ENCODE data around the gene SLC8A1.

The SLC8A1 gene

DNA sequence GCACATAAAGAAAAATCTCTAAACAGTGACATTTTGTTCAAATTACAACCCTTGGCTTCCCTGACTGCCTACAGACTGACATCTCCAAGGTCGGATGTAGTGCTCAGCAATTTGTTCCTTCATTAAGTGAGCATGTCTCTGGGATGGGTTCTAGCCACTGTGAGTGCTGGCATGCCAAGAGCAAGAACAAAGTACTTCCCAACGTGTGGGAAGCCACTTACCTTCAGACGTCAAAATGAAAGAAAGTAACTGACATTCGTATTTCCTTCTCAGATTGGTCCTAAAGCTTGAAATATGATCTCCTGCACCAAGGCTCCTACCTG lies 193.8 kb downstream of the SLC8A1 start:
- Histone ChIP-seq H3K4me1 (ENCODE audit: control insufficient read depth, insufficient read depth, low read length, poor library complexity, severe bottlenecking) (no peaks in the 10 kb centered on the region), H3K4me3 (ENCODE audit: insufficient read depth, low read depth, low read length, poor library complexity, severe bottlenecking) (no peak overlapping the region), H3K27ac (ENCODE audit: insufficient read depth, low read length, poor library complexity, severe bottlenecking) (no peak overlapping the region), H3K9me3 (ENCODE audit: control insufficient read depth, low read length) (no peaks in the 10 kb centered on the region), H3K27me3 (replicated peaks; ENCODE audit: control insufficient read depth, insufficient read depth, low read length, poor library complexity, severe bottlenecking) (no peaks in the 10 kb centered on the region), H3K36me3 (ENCODE audit: control insufficient read depth, insufficient read depth, low read length) (no peaks in the 10 kb centered on the region)
- no peak for DNase-seq

DNA sequence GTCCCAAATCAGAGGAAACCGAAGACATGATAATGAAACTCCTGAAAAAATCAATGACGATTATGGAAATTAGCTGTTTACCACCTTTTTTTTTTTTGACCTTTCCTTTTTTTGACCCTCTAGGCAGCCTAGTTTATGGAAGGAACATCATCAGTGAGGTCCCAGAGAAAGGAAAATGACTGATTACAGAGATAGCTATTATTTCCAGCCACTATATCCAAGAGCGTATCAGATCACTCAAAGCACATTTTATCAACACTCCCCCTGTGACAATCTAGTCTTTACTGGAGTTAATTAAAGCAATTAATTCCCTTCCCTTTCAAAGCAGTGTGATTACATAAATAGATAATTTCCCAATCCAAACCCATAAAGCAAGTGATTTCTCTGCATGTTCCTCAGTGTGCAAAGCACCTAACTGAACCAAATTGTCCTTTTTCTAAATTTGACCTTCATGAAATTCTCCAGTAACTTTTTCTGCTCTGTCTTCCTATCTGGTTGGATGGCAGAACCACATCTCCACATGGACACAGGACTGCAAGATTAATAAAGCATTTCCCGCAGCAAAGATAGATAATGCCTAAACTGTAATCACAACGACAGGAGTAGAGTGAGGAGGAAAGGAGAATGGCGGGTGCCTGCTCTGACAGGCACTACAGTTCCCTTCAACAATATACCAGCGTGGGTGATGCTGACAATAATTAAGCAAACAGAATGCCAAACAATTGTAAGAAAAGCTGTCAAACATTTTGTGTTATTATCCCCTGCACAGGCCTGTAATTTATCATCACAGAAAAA lies 194.4 kb downstream of the SLC8A1 start:
- Histone ChIP-seq H3K27me3 (replicated peaks; ENCODE audit: control insufficient read depth, insufficient read depth, low read length, poor library complexity, severe bottlenecking) (no peaks in the 10 kb centered on the region), H3K9me3 (ENCODE audit: control insufficient read depth, low read length) (no peaks in the 10 kb centered on the region), H3K36me3 (ENCODE audit: control insufficient read depth, insufficient read depth, low read length) (no peaks in the 10 kb centered on the region), H3K27ac (ENCODE audit: insufficient read depth, low read length, poor library complexity, severe bottlenecking) (no peak overlapping the region), H3K4me3 (ENCODE audit: insufficient read depth, low read depth, low read length, poor library complexity, severe bottlenecking) (no peak overlapping the region), H3K4me1 (ENCODE audit: control insufficient read depth, insufficient read depth, low read length, poor library complexity, severe bottlenecking) (no peaks in the 10 kb centered on the region)
- DNase-seq, result no peak

DNA sequence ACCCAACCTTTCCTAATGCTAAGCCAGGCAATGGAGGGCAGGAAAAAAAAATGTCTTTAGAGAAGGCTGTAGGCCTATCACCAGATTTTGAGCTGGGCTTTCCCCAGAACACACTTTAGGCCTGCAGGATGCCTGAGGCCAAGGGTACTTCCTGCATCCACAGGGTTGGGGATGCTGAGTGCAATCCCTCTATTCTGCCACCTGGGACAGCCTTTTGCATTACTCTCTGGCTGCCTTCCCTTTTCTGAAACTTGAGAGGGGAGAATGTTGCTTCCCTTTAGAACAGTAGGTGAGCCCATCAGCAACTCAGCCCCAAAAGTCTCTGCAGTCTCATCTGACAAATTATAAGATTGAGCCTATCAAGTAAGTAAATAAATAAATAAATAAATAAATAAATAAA lies 195.2 kb downstream of the SLC8A1 start:
- Histone ChIP-seq H3K27me3 (replicated peaks; ENCODE audit: control insufficient read depth, insufficient read depth, low read length, poor library complexity, severe bottlenecking) (no peaks in the 10 kb centered on the region), H3K4me1 (ENCODE audit: control insufficient read depth, insufficient read depth, low read length, poor library complexity, severe bottlenecking) (no peaks in the 10 kb centered on the region), H3K9me3 (ENCODE audit: control insufficient read depth, low read length) (no peaks in the 10 kb centered on the region), H3K27ac (ENCODE audit: insufficient read depth, low read length, poor library complexity, severe bottlenecking) (no peak overlapping the region), H3K36me3 (ENCODE audit: control insufficient read depth, insufficient read depth, low read length) (no peaks in the 10 kb centered on the region), H3K4me3 (ENCODE audit: insufficient read depth, low read depth, low read length, poor library complexity, severe bottlenecking) (no peak overlapping the region)
- DNase-seq, result no peak

DNA sequence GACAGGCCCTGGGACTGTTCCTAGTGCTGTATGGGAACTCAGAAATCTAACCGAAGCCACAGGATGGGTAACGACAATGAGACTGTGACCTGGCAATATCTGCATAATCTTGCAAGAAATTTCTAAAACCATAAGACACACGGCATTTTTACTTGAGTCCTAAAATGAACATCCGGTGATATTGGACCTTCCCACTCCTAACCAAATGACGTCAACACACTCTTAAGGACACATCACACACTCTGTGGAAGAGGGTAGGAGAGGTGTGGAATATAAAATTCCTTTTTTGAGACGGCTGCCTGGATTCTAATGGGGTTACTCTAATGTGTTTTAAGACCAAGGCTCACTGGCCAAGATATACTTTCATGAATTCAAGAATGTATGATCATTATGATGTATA lies 195.9 kb downstream of the SLC8A1 start:
- no peak for DNase-seq
- Histone ChIP-seq H3K4me3 (ENCODE audit: insufficient read depth, low read depth, low read length, poor library complexity, severe bottlenecking) (no peak overlapping the region), H3K36me3 (ENCODE audit: control insufficient read depth, insufficient read depth, low read length) (no peaks in the 10 kb centered on the region), H3K27me3 (replicated peaks; ENCODE audit: control insufficient read depth, insufficient read depth, low read length, poor library complexity, severe bottlenecking) (no peaks in the 10 kb centered on the region), H3K4me1 (ENCODE audit: control insufficient read depth, insufficient read depth, low read length, poor library complexity, severe bottlenecking) (no peaks in the 10 kb centered on the region), H3K27ac (ENCODE audit: insufficient read depth, low read length, poor library complexity, severe bottlenecking) (no peak overlapping the region), H3K9me3 (ENCODE audit: control insufficient read depth, low read length) (no peaks in the 10 kb centered on the region)

DNA sequence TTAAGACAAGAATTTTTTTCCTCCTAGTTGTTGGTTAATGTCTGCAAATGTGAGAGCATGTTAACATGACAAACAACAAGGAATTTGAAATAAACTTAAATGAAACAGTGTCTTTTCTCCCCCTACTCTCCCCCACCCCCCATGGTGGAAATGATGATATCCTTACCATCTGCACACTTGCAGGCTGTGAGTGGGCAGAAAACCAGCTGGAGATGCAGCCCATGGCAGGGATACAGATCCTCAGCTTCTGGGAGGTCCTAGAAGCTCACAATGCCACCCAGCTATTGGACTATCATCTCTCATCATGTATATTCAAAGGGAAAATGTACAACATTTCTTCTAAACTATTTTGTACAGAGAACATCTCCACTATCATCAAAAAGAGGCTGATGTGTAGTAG lies 196.8 kb downstream of the SLC8A1 start:
- Histone ChIP-seq H3K9me3 (ENCODE audit: control insufficient read depth, low read length) (no peaks in the 10 kb centered on the region), H3K4me1 (ENCODE audit: control insufficient read depth, insufficient read depth, low read length, poor library complexity, severe bottlenecking) (no peaks in the 10 kb centered on the region), H3K4me3 (ENCODE audit: insufficient read depth, low read depth, low read length, poor library complexity, severe bottlenecking) (no peak overlapping the region), H3K36me3 (ENCODE audit: control insufficient read depth, insufficient read depth, low read length) (no peaks in the 10 kb centered on the region), H3K27me3 (replicated peaks; ENCODE audit: control insufficient read depth, insufficient read depth, low read length, poor library complexity, severe bottlenecking) (no peaks in the 10 kb centered on the region), H3K27ac (ENCODE audit: insufficient read depth, low read length, poor library complexity, severe bottlenecking) (no peak overlapping the region)
- DNase-seq, result no peak

DNA sequence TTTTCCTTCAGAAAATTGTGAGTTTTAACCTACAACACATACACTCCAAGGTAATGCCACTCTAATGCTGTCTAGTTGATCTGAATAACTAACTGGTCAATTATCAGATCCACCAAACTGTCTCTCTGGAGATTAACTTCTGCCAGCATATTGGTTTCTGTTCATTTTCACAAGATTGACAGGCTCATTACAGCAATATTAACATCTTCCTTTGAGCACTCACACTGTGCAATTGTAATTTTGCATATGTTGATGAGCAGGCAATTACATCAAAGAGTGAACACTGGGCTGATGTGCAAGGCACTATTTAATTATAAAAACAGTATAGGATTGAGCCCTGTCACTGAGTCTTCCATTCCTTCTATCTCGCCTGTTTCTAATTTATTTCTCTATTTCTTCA lies 197.3 kb downstream of the SLC8A1 start:
- DNase-seq, result no peak
- Histone ChIP-seq H3K9me3 (ENCODE audit: control insufficient read depth, low read length) (no peaks in the 10 kb centered on the region), H3K4me3 (ENCODE audit: insufficient read depth, low read depth, low read length, poor library complexity, severe bottlenecking) (no peak overlapping the region), H3K36me3 (ENCODE audit: control insufficient read depth, insufficient read depth, low read length) (no peaks in the 10 kb centered on the region), H3K27me3 (replicated peaks; ENCODE audit: control insufficient read depth, insufficient read depth, low read length, poor library complexity, severe bottlenecking) (no peaks in the 10 kb centered on the region), H3K4me1 (ENCODE audit: control insufficient read depth, insufficient read depth, low read length, poor library complexity, severe bottlenecking) (no peaks in the 10 kb centered on the region), H3K27ac (ENCODE audit: insufficient read depth, low read length, poor library complexity, severe bottlenecking) (no peak overlapping the region)

DNA sequence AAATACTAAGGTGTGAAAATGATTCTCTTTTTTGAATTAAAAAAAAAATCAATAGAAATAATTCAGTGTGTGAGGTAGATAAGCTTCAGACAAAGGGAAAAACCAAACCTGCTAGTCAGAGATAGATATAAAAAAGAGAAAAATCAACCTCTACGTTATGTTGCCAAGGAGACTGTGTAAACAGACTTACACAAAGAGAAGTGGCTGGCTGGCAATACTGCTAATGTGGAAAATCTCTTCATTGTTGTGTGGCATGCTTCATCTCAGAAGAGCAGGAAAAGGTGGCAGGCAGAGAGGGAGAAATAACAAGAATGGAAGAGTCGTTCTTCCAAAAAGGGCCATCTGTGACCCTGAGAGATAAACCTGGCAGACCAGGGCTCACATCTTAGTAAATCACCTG lies 200.8 kb downstream of the SLC8A1 start:
- Histone ChIP-seq H3K9me3 (ENCODE audit: control insufficient read depth, low read length) (no peaks in the 10 kb centered on the region), H3K27ac (ENCODE audit: insufficient read depth, low read length, poor library complexity, severe bottlenecking) (no peak overlapping the region), H3K4me1 (ENCODE audit: control insufficient read depth, insufficient read depth, low read length, poor library complexity, severe bottlenecking) (no peaks in the 10 kb centered on the region), H3K4me3 (ENCODE audit: insufficient read depth, low read depth, low read length, poor library complexity, severe bottlenecking) (no peak overlapping the region), H3K36me3 (ENCODE audit: control insufficient read depth, insufficient read depth, low read length) (no peaks in the 10 kb centered on the region), H3K27me3 (replicated peaks; ENCODE audit: control insufficient read depth, insufficient read depth, low read length, poor library complexity, severe bottlenecking) (no peaks in the 10 kb centered on the region)
- no peak for DNase-seq

DNA sequence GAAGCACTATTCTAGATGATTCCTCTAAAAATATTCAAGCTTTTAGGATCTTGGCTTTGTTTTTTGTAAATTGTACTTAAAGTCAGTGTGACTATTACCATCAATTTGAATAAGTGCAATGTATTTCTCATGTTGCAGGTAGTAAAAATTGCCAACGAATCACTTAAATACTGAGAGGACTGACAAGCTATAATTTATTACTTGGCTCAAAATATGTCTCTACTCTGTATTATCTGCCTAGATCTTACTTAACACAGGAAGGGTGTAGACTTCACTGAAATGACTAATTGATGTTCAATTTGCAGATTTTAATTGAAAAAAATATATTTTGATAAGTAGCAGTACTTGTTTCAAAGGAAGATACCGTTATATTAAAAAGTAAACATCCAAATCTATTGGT lies 202.3 kb downstream of the SLC8A1 start:
- no peak for DNase-seq
- H3K27me3 ChIP-seq (replicated peaks; ENCODE audit: control insufficient read depth, insufficient read depth, low read length, poor library complexity, severe bottlenecking), result no peaks in the 10 kb centered on the region
- no peak overlapping the region for H3K27ac ChIP-seq (ENCODE audit: insufficient read depth, low read length, poor library complexity, severe bottlenecking)
- no peaks in the 10 kb centered on the region for H3K9me3 ChIP-seq (ENCODE audit: control insufficient read depth, low read length)
- H3K4me1 ChIP-seq (ENCODE audit: control insufficient read depth, insufficient read depth, low read length, poor library complexity, severe bottlenecking), result no peaks in the 10 kb centered on the region
- H3K4me3 ChIP-seq (ENCODE audit: insufficient read depth, low read depth, low read length, poor library complexity, severe bottlenecking), result no peak overlapping the region
- H3K36me3 ChIP-seq (ENCODE audit: control insufficient read depth, insufficient read depth, low read length), result no peaks in the 10 kb centered on the region

DNA sequence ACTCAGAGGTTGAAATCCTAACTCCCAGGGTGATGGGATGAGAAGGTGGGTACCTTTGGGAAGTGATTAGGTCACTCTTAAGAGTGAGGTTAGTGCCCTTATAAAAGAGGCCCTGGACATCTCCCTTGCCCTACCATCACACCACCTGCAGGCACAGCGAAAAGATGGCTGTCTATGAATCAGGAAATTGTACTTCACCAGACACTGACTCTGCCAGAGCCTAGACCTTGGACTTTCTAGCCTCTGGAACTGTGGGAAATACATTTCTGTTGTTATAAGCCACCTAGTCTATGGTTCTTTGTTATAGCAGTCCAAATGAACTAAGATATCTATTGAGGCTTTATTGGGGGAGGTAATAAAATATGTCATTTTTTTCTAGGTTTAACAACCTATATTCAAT lies 203.6 kb downstream of the SLC8A1 start:
- Histone ChIP-seq H3K27ac (ENCODE audit: insufficient read depth, low read length, poor library complexity, severe bottlenecking) (no peak overlapping the region), H3K9me3 (ENCODE audit: control insufficient read depth, low read length) (no peaks in the 10 kb centered on the region), H3K4me1 (ENCODE audit: control insufficient read depth, insufficient read depth, low read length, poor library complexity, severe bottlenecking) (no peaks in the 10 kb centered on the region), H3K36me3 (ENCODE audit: control insufficient read depth, insufficient read depth, low read length) (no peaks in the 10 kb centered on the region), H3K4me3 (ENCODE audit: insufficient read depth, low read depth, low read length, poor library complexity, severe bottlenecking) (no peak overlapping the region), H3K27me3 (replicated peaks; ENCODE audit: control insufficient read depth, insufficient read depth, low read length, poor library complexity, severe bottlenecking) (no peaks in the 10 kb centered on the region)
- DNase-seq, result no peak

DNA sequence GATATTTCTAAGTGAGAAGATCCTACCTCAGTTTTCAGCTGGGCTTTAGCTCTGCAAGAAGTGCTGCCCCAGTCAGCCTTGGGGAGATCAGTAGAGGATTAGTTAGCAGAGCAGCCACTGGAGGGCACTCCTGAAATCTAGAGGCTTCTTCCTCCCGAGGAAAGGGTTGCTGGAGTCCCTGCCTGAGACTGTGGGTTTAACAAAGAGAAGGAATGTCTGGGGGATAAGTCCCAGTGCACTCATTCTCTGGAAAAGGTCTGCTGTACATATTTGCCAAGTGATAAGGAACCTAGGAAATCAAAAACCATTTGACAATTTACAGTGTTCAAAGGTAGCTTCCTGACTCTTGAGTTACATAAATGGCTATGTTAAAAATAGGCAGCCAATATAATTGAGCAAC lies 207.2 kb downstream of the SLC8A1 start:
- no peaks in the 10 kb centered on the region for H3K9me3 ChIP-seq (ENCODE audit: control insufficient read depth, low read length)
- no peak overlapping the region for H3K27ac ChIP-seq (ENCODE audit: insufficient read depth, low read length, poor library complexity, severe bottlenecking)
- no peak overlapping the region for H3K4me3 ChIP-seq (ENCODE audit: insufficient read depth, low read depth, low read length, poor library complexity, severe bottlenecking)
- H3K36me3 ChIP-seq (ENCODE audit: control insufficient read depth, insufficient read depth, low read length), result no peaks in the 10 kb centered on the region
- no peak for DNase-seq
- no peaks in the 10 kb centered on the region for H3K4me1 ChIP-seq (ENCODE audit: control insufficient read depth, insufficient read depth, low read length, poor library complexity, severe bottlenecking)
- no peaks in the 10 kb centered on the region for H3K27me3 ChIP-seq (replicated peaks; ENCODE audit: control insufficient read depth, insufficient read depth, low read length, poor library complexity, severe bottlenecking)
